ENCODE results near the gene VPS13C.
A peak's percentile ranks its signal among the peaks of the same experiment; 100 is the strongest.

VPS13C gene, protein sequence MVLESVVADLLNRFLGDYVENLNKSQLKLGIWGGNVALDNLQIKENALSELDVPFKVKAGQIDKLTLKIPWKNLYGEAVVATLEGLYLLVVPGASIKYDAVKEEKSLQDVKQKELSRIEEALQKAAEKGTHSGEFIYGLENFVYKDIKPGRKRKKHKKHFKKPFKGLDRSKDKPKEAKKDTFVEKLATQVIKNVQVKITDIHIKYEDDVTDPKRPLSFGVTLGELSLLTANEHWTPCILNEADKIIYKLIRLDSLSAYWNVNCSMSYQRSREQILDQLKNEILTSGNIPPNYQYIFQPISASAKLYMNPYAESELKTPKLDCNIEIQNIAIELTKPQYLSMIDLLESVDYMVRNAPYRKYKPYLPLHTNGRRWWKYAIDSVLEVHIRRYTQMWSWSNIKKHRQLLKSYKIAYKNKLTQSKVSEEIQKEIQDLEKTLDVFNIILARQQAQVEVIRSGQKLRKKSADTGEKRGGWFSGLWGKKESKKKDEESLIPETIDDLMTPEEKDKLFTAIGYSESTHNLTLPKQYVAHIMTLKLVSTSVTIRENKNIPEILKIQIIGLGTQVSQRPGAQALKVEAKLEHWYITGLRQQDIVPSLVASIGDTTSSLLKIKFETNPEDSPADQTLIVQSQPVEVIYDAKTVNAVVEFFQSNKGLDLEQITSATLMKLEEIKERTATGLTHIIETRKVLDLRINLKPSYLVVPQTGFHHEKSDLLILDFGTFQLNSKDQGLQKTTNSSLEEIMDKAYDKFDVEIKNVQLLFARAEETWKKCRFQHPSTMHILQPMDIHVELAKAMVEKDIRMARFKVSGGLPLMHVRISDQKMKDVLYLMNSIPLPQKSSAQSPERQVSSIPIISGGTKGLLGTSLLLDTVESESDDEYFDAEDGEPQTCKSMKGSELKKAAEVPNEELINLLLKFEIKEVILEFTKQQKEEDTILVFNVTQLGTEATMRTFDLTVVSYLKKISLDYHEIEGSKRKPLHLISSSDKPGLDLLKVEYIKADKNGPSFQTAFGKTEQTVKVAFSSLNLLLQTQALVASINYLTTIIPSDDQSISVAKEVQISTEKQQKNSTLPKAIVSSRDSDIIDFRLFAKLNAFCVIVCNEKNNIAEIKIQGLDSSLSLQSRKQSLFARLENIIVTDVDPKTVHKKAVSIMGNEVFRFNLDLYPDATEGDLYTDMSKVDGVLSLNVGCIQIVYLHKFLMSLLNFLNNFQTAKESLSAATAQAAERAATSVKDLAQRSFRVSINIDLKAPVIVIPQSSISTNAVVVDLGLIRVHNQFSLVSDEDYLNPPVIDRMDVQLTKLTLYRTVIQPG (N-terminal part only)

DNA sequence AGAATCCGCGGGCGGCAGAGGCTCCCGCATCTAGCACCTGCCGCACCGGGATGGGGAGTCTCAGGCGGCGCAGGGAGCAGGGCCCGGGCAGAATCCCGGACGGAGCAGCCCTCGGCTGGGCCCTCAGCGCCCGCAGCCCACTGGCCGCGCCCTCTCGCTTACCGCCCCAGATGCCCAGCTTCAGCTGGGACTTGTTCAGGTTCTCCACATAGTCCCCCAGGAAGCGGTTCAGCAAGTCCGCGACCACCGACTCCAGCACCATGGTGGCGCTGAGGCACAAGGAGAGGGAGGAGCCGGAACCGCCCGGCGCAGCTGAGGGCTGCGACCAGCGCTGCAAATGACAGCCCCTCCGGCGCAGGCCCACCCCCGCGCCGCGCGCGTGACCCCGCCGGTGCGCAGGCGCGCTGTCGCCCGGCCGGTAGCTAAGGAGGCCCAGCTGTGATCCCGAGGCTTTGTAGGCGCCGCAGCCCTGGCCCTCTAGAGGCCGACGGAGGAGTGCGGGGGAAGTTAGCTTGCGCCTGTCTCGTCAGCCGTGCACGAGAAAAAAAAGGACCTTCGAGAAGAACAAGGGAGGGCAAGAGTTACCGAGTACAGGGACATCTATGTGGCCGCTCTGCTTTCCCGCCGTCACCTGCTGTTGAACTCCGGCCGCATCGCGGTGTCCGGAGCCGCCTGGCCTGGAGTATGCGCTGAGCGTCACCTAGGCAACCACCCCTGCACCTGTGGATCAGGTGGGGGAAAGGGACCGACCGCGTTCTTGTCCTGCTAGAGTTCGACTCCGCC is at the start of gene VPS13C:
Gene VPS13C, minus strand, starts transcription at position 335 of the 783 bp plus-strand sequence. Its CDS starts 73 bp downstream, at position 262.
- DNase-seq (ENCODE audit: low read depth), result peak; percentile 85

DNA sequence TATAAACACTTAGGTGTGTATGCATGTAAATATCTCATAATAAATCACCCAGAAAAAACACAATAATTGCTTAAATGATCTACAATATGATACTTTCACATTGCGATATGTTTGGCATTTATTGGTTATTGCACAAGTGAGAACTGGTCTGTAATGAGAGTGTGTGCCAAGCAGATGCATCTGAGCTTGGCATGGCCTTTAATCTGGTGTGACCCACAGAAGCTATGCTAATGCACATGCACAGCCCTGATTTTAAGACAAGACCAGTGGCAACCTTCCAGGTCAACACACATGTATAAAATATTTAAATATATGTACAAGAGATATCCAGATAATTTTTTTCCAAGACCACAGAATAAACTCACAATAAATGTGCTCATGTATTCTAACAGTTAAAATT is 49.2 kb upstream of the VPS13C start:
- DNase-seq (ENCODE audit: low read depth), result no peak

DNA sequence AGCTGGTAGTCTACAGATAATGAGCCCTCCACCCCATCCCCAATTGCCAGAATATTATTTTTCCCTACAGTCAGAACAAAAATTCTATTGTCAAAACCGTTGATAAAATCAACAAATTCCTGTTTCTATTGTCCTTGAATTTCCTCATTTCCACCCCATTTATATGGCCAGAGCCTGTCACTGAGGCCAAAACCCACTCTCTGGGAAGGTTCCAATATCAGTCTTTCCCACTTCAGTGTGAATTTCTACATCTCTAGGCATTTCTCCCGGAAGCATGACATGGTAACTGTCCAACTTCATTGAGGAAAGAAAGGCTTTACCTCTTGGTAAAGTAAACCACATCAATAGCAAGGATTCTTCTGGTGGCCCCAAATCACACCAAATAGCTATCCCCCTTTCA is 48.2 kb upstream of the VPS13C start:
- DNase-seq (ENCODE audit: low read depth), result no peak

DNA sequence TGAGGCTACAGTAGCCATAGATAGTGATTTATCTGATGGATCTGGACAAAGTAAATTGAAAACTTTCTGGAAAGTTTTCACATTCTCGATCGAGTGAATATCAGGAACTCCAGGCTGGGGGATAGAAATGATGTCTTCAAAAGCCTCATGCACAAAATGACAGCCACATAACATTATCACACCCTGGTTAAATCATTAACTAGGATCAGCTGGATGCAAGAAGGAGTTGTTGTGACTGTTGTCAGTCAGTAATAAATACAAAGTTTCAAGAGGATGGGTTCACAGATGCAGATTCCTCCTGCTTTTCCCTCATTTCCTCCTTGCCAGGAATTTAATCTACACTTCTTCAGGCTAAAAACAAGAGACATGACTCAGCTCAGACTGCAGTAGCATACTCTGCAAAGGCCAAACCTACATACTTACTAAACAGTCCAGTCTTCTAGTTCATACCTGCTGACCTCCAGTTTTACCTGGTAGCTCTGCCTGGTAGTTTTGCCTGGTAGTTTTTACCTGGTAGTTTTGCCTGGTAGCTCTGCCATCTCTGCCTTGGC is 47.4 kb upstream of the VPS13C start:
- DNase-seq (ENCODE audit: low read depth), result no peak

DNA sequence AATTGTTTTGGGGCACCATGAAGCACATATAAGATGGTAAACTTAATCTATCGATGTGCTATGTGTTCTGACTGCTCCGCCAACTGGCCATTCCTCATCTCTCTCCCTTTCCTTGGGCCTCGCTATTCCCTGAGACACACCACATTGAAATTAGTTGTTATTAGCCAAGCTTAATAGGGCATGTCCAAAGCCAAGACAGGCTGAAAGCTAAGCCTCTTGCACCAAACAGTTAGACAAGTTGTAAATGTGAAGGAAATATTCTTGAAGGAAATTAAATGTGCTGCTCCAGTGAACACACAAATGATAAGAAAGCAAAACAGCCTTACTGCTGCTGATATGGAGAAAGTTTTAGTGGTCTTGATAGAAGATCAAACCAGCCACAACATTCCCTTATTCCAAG is 45.8 kb upstream of the VPS13C start:
- DNase-seq (ENCODE audit: low read depth), result no peak

DNA sequence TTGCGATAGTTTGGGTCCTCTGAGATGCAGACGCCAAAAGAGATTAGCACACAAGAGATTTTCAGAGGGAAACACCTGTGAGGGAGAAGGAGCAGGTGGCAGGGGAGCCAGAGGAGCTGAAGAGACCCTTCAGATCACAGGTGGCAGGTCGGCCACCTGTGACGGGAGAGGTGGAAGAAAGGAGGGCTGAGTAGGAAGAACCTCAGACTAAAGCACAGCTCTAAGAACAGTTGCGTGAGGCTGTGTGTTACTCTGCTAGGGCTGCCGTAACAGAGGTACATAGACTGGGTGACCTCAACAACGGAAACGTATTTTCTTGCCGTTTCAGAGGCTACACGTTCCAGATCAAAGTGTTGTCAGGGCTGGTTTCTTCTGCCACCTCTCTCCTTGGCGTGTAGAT is 45.0 kb upstream of the VPS13C start:
- DNase-seq (ENCODE audit: low read depth), result no peak

DNA sequence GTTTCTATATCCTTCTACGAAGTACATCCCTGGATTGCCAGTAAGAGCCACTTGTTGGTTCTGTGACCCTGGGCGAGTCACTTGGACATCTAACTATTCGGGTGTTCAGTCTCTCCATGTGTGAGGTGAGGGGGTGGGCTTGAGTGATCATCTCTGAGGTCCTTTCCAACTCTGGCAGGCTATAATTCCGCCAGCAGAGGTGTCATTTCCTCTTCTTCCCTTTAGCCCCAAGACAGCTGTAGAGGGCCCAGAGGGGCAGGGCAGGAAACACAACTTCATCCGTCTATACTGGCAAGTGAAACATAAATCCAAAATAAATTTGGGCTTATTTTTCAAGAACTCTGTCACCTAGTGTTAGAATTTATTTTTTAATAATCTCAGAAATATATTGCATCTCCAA is 44.6 kb upstream of the VPS13C start:
- DNase-seq (ENCODE audit: low read depth), result no peak

DNA sequence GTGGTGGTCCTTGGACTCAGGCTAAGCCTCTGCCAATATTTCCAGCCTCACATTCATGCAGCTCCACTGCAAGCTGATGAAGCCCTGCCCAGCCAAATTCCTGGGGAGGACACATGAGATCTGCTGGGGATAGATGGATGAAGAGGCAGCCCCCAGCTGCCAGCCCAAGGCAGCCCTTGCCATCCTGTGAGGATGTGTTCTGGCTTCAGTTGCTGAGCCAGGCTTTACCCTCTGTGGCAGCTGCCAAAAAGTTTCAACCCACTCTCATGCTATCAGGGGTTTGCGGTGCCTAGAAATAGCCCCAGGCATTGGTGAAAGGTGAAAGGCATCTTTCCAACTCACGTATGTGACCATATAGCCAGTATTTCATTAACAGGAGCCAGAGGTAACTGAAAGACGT is 44.2 kb upstream of the VPS13C start:
- no peak for DNase-seq (ENCODE audit: low read depth)

DNA sequence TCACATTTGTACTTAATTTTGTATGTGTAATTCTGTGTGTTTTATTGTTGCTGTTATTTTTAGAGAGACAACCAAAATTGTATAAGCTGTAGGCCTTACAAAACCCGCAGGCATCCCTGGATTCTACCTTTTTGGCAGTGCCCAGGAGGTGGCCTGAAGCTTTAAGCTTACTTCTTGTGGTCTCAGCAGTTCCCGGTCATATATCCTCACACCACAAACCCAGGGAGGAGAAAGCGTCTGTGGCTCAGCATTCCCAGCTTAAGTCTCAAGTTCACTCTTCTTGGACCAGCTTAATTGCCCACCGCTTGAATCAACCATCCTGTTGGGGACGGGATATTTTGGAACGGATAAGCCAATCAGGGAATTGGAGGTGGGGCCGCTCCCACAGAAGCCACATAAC is 43.2 kb upstream of the VPS13C start:
- no peak for DNase-seq (ENCODE audit: low read depth)

DNA sequence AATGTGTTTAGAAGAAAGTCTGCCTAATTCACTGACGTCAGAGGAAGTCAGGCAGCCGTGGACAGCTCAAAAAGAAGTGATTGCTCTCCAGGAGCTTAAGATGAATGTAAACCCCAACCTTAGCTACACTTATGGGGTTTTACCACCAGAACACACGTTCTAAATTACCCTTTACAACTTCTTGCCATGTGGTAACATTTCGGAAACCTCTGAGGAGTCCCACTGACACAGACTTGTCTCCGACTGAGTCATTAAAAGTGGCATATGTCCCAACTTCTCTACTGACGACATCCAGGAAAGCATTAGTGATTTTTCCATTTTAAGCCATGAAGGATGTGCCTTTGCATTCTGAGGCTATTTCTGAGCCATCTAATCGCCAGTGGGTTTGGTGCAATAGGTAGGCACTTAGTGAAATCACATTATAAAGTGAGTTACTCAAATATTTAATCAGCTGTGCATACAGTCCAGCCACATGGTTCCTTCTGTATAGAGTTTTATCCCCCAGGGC is 38.9 kb upstream of the VPS13C start:
- no peak for DNase-seq (ENCODE audit: low read depth)

DNA sequence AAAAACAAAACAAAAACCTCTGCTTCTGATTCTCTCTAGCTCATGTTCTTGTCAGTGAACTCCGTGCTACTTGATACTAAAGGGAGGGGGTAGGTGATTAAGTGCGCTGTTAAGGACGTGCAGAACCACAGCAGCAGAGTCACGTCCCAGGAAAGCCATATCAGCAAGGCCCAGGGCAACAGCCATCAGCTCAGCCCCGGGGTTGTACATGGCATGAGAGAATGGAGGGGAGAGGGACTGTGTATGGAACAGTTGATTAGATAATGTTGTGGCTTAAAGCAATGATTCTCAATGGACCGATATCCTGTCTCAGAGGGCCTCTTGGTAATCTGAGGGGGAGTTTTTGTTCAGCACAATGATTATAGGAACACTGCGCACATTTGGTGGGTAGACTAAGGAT is 34.1 kb upstream of the VPS13C start:
- DNase-seq (ENCODE audit: low read depth), result no peak

DNA sequence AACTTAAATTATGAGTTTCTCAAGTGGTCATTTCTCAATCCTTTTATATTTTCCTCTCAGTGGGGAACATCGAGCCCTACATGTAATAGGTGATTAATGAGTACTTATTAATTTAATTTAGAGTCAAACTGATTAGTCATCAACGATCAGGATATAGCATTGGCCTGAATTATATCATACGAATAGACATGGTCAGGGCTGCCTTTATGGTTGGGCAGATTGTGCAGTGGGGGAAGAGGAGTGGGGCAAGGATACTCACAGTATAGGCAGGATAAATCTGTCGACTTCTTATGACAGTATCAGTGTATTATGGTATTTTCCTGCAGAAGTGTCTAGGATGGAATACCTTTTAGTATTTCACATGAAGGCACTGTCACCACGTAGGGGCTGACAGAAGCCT is 33.6 kb upstream of the VPS13C start:
- DNase-seq (ENCODE audit: low read depth), result no peak

DNA sequence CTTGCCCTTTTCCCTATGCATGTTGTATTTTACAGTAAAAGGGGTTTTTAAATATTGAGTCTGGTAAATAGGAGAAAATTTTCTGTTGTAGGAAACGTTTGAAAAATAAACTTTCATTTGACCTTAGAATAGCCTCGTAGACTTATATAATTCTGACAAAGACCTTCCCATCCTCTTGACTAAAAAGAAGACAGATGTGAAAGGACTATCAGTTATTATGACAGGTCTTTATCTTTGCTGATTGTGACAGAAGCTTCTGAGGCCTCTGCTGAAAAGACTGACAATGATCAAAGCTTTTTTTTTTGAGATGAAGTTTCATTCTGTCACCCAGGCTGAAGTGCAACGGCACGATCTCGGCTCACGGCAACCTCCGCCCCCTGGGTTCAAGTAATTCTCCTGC is 30.7 kb upstream of the VPS13C start:
- no peak for DNase-seq (ENCODE audit: low read depth)

DNA sequence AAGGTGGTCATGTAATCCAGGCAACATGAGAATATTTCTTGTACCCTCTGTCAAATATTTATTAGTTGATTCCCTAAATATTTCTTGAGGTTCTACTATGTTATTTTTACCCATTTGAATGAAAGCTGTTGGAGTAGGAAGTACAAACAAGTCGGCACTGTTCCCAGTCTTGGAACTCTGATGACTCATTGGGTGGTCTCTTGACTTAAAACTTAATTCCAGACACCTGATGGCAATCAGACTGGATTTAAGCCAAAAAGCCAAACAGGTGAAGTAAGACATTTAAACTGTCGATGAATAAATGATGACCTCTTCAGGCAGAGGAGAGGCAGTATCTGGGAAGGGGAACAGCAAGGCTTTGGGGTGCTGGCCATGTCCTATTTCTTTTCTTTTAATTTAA is 29.4 kb upstream of the VPS13C start:
- DNase-seq (ENCODE audit: low read depth), result no peak

DNA sequence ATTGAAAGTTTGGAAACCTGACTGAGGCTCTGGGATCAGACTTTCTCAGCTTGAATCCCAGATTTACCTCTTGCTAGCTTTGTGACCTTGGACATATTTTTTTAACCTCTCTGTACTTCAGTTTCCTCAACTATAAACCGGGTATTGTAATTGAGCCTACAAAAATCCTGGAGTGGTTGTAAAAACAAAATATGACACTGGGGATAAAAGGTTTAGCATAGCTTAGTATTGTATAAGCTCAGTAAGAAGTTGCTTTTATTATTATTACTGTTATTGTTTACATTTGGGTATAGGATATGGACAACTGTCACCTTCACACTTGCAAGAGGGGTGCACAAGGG is 28.1 kb upstream of the VPS13C start:
- no peak for DNase-seq (ENCODE audit: low read depth)

DNA sequence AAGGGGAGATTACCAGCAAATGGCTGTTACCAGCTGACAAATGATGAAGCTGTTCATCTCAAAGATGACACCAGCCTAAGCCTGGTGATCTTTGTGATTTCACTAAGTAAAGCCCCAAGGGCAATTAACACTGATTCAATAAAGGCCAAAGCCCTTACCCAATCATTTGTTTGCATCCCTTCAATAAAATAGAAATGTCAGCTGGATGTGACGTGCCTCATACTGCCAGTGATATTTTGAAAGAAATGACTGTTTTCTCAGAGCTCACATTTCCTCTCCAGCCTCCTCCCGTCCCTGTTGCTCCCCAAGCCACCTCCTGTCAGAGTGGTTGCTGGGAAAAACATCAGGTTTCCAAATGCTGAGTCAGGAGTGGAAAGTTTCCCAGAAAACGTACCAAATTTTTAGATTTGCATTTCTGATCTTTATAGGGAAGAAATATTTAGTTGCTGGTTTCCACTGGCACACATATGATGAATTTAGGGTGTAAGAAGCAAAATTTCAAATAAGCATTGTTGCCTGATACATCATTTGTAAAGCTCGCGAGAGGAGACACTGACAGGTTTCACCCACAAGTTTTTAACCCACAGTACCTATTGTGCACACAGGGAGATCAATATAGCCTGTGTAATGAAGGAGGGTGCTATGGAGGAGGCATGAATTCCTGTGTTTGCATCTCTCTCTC is 27.6 kb upstream of the VPS13C start:
- DNase-seq (ENCODE audit: low read depth), result no peak

DNA sequence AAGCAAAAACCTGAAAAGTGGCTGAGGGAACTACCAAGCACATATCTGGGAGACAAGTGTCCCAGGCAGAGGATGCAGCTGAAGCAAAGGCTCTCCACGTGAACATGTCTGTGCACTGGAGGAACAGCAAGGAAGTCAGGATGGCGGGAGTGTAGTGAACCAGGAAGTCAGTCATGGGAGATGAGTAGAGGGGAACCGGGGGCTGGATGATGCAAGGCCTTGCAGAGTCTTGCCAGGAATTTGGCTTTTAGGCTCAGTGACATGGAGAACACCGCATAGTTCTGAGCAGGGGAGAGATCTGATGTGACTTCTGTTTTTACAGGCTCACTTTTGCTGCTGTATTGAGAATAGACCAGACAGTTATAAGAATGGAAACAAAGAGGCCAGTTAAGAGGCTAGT is 25.5 kb upstream of the VPS13C start:
- no peak for DNase-seq (ENCODE audit: low read depth)

DNA sequence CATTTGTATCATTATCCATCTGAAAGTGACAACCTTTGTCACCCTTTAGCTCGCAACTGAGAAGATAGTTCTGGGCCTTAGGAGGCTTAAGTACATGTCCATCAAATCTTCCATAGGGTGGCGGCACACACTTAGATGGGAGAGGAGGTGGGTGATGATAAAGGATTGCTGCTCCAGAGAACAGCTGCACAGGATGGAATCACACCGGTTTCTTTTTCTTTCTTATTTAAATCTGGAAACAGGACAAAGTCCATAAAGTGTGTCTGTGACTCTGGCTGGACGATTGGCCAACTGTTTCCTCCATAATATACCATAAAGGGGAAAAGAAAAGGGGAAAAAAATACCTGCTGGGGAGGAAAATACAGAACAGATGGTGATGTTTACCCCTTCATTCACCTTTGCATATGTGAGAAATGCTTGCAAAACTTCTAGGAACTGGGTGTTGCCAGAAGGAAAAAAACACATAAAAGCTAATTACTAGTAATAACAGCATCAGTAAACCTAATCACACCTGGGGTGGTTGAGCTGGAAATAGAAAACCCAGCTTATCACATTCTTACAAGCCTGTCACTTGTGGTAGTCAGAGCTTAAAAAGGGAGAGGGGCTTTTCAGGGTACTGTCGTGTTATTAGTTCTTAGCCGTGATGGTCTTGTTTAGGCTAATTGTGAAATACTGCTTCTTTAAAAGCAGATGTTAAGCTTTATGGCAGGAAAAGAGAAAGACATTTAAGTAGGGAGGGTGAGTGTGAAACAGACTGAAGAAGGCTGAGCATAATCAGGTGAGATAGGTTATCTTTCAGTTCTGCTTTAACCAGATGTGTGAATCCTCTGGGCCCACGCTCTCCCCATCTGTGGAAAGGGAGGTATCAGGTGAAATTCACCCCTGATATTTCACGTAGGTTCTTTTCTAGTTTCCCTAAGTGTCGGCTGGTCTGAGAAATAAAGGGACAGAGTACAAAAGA is 23.2 kb upstream of the VPS13C start:
- DNase-seq (ENCODE audit: low read depth), result no peak

DNA sequence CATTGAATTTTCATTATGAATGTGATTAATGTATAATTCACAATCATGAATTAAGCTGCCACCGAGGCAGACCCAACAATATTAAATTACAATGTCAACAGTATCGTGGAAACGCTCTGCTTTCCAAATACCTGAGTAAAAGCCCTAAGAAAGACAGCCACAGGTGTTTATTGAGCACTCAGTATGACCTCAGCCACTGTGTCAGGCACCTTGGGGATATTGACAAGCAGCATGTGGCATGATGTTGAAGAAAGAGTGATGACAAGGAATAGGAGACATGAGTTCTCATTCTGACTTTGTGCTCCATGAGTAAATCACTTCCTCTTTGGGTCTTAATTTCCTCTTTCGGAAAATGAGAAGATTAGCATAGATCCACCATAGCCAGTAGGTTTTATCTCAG is 19.3 kb upstream of the VPS13C start:
- no peak for DNase-seq (ENCODE audit: low read depth)
